Activated CD8-positive, alpha-beta T cell treated with anti-CD3 and anti-CD28 coated beads for 36 hours (primary cell): ENCODE results near the gene CTNNA2. TPM values are rescaled to one million over a fixed set of nuclear protein-coding genes. Genes with fewer than 3 reads are reported as not detected.

Source experiments
- ATAC-seq: fragments of 200-7000 bp; cut with Tn5 transposase; one replicate; pipeline ENCODE4 v1.10.0; 2021; ENCODE audit warnings: mild to moderate bottlenecking, moderate library complexity
- CTCF ChIA-PET: fragments of 350-600 bp; sonication (Branson Sonifier 250); formaldehyde crosslinking; loops from one replicate; lab custom pipeline; 2021; ENCODE audit warnings: antibody characterized with exemption; lab: Charles Lee
- POLR2A ChIA-PET: fragments of 350-600 bp; sonication (Branson Sonifier 250); formaldehyde crosslinking; loops from one replicate; lab custom pipeline; 2021; ENCODE audit warnings: antibody characterized with exemption; lab: Charles Lee
- DNase-seq: peaks from one replicate; pipeline ENCODE4 v3.0.0-alpha.2; 2020
- H3K27ac Mint-ChIP-seq: one replicate; pipeline ENCODE4 v1.8.0; 2021; ENCODE audit warnings: mild to moderate bottlenecking, mixed read lengths
- H3K27me3 Mint-ChIP-seq: one replicate; pipeline ENCODE4 v1.8.0; 2021; ENCODE audit warnings: mixed read lengths
- H3K36me3 Mint-ChIP-seq: one replicate; pipeline ENCODE4 v1.8.0; 2021; ENCODE audit warnings: low read depth, mixed read lengths
- H3K4me1 Mint-ChIP-seq: one replicate; pipeline ENCODE4 v1.8.0; 2021; ENCODE audit warnings: low read depth, mixed read lengths
- H3K4me3 Mint-ChIP-seq: one replicate; pipeline ENCODE4 v1.8.0; 2021; ENCODE audit warnings: mild to moderate bottlenecking, moderate library complexity, mixed read lengths
- H3K9me3 Mint-ChIP-seq: one replicate; pipeline ENCODE4 v1.8.0; 2021; ENCODE audit warnings: mixed read lengths
- intact Hi-C: fragments of 100-400 bp; cut with micrococcal nuclease; formaldehyde crosslinking; loops from one replicate; pipeline ENCODE4 v1.10.0; 2022
- total RNA-seq, 2 experiments: library from RNA; stranded (reverse); gene quantifications; one replicate each; pipeline ENCODE4 v1.2.3, GENCODE V29; 2021
- TF ChIP-seq, protein P1 (sequence below): fragments of 200-600 bp; IDR thresholded peaks from one replicate; pipeline ENCODE4 v1.8.0; 2022; ENCODE audit warnings: antibody characterized with exemption, mild to moderate bottlenecking

Gene CTNNA2
- total RNA-seq, 2 experiments from 2014 or later: not detected

DNA sequence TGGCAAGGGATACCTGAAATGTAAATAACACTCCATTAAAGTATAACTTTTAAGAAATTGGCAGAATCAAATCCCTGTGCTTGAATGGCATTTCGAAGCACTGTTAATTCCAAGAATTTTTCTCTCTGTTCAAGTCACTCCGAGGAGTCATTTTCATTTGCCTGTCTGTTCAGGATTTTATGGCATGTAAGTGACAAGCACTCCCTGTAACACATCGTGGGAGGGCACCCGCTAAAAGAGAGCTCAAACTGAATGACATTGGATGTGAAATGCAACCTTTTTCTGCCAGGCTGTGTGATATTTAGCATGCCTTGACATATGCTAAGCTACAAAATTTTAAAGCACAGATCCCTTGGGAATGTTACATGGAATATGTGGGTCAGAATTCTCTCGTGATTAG is 452.1 kb downstream of the CTNNA2 start:
- CTCF ChIA-PET: no interaction called here
- POLR2A ChIA-PET: no interaction called here

DNA sequence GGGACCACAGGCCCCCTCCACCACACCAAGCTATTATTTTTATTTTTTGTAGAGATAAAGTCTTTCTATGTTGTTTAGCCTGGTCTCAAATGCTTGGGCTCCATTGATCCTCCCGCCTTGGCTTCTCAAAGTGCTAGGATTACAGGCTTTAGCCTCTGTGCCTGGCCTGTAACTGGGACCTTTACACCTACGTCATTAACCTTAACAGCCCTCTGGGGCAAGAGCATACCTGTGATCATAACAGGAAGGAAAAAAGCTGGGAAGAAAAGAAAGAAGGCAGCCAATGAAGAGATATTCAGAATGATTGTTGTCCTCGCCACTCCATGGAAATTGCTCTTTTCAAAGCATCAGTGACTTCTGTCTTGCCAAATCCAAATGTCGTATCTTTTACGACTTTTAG is 453.5 kb downstream of the CTNNA2 start:
- Mint-ChIP-seq H3K9me3 (peaks cover 2% of the 10 kb centered on the region), H3K36me3 (no peaks in the 10 kb centered on the region), H3K4me1 (no peaks in the 10 kb centered on the region), H3K4me3 (no peak overlapping the region), H3K27ac (no peak overlapping the region), H3K27me3 (no peaks in the 10 kb centered on the region)
- intact Hi-C loops: no loop called here
- ATAC-seq: no peak
- no peak for DNase-seq
- TF ChIP-seq, protein P1, sequence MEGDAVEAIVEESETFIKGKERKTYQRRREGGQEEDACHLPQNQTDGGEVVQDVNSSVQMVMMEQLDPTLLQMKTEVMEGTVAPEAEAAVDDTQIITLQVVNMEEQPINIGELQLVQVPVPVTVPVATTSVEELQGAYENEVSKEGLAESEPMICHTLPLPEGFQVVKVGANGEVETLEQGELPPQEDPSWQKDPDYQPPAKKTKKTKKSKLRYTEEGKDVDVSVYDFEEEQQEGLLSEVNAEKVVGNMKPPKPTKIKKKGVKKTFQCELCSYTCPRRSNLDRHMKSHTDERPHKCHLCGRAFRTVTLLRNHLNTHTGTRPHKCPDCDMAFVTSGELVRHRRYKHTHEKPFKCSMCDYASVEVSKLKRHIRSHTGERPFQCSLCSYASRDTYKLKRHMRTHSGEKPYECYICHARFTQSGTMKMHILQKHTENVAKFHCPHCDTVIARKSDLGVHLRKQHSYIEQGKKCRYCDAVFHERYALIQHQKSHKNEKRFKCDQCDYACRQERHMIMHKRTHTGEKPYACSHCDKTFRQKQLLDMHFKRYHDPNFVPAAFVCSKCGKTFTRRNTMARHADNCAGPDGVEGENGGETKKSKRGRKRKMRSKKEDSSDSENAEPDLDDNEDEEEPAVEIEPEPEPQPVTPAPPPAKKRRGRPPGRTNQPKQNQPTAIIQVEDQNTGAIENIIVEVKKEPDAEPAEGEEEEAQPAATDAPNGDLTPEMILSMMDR: no peak
- ChIA-PET CTCF (no interaction called here), POLR2A (no interaction called here)

More for the DNA sequence above, 452.1 kb downstream of the CTNNA2 start:
- H3K4me1 Mint-ChIP-seq: no peaks in the 10 kb centered on the region
- H3K27me3 Mint-ChIP-seq: no peaks in the 10 kb centered on the region
- ATAC-seq: no peak
- no peaks in the 10 kb centered on the region for H3K36me3 Mint-ChIP-seq
- no peak for DNase-seq
- H3K9me3 Mint-ChIP-seq: peaks cover 2% of the 10 kb centered on the region
- intact Hi-C loops: no loop called here
- TF ChIP-seq, protein P1: no peak
- no peak overlapping the region for H3K27ac Mint-ChIP-seq
- no peak overlapping the region for H3K4me3 Mint-ChIP-seq

DNA sequence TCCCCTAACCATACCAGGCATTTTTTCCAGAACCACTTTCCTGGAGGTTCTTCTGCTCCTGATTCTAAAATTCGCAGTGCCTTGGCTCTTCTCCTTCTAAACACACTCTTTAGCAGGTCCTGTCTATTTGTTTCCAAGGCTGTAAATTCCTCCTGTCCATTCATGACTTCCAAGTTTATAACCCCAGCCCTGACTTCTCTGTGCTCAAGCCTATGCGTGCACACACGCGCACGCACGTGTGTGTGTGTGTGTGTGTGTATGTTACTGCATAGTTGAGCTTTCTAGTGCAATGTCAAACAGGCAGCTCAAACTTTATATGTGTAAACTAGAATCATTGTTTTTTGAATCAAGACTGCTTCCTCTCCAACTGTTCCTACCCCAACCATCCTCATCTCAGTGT is 454.0 kb downstream of the CTNNA2 start:
- ATAC-seq (no peak), DNase-seq (no peak)
- H3K9me3 Mint-ChIP-seq: peaks cover 2% of the 10 kb centered on the region
- no peaks in the 10 kb centered on the region for H3K27me3 Mint-ChIP-seq
- TF ChIP-seq, protein P1: no peak
- ChIA-PET CTCF (no interaction called here), POLR2A (no interaction called here)
- H3K27ac Mint-ChIP-seq: no peak overlapping the region
- no peaks in the 10 kb centered on the region for H3K4me1 Mint-ChIP-seq
- H3K36me3 Mint-ChIP-seq: no peaks in the 10 kb centered on the region
- intact Hi-C loops: no loop called here
- no peak overlapping the region for H3K4me3 Mint-ChIP-seq

DNA sequence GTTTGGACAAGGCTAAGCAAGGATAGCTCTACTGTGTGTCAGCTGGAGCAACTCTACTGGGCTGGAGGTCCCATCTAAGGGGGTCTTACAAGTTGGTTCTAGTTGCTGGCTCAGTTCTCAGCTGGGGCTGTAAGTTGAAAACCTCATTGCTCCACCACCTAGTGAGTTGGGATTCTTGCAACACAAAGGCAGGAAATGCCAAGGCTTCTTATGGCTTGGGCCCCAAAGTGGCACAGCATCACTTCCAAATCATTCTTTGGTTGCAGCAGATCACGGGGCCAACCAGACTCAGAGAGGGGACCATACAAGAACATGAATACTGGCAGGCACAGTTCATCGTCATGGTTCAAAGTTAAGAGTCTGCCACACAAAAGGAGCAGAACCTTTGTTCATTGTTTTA is 459.0 kb downstream of the CTNNA2 start:
- no peak overlapping the region for H3K4me3 Mint-ChIP-seq
- DNase-seq: no peak
- intact Hi-C loops: no loop called here
- POLR2A ChIA-PET: no interaction called here
- no peaks in the 10 kb centered on the region for H3K36me3 Mint-ChIP-seq
- ATAC-seq: no peak
- no peaks in the 10 kb centered on the region for H3K27me3 Mint-ChIP-seq
- TF ChIP-seq, protein P1: no peak
- no peaks in the 10 kb centered on the region for H3K4me1 Mint-ChIP-seq
- no peak overlapping the region for H3K27ac Mint-ChIP-seq
- CTCF ChIA-PET: no interaction called here
- no peaks in the 10 kb centered on the region for H3K9me3 Mint-ChIP-seq

DNA sequence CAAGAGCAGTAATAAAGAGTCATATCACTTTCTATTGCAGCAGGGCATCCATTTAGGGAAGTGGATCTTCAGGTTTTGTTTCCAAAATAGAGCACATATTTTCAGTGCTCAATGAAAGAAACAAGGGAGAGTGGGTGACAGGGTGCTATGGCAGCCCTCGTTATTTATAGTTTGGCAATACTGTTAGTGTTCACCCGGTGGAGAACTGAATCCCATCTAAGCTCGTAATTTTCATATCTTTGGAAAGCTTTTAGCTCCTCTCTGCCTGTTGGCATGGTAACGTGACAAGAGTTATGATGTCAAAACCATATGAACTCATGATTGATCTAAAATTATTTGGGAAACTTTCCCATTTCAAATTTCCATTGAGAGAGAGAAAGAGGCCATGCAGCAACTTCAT is 459.8 kb downstream of the CTNNA2 start:
- Mint-ChIP-seq H3K9me3 (no peaks in the 10 kb centered on the region), H3K4me3 (no peak overlapping the region), H3K27me3 (no peaks in the 10 kb centered on the region), H3K4me1 (no peaks in the 10 kb centered on the region), H3K27ac (no peak overlapping the region), H3K36me3 (no peaks in the 10 kb centered on the region)
- intact Hi-C loops: no loop called here
- ATAC-seq (no peak), DNase-seq (no peak)
- POLR2A ChIA-PET: no interaction called here
- CTCF ChIA-PET: no interaction called here
- TF ChIP-seq, protein P1: no peak
